Measurements from ENCODE around the gene TRIO. TPM values are rescaled to one million over a fixed set of nuclear protein-coding genes. Genes with fewer than 3 reads are reported as not detected.
"Not testable (repeated sequence)": the region's sequence is repeated elsewhere in the genome, so short reads cannot be mapped to it uniquely, and the experiment has no call there.

The TRIO gene
- total RNA-seq, 1 donor from 2014 or later = 95.6 TPM

- DNase-seq (ENCODE audit: low read depth in 2 of 2) = no peak
Measured at GRCh38 chr5:14528115-14528514, 385.0 kb downstream of the TRIO start.

GRCh38 chr5:14528926-14529325 lies 385.8 kb downstream of the TRIO start:
- DNase-seq (ENCODE audit: low read depth in 2 of 2) = no peak

- DNase-seq (ENCODE audit: low read depth in 2 of 2) = no peak
Measured at GRCh38 chr5:14531668-14532067, 388.5 kb downstream of the TRIO start.

GRCh38 chr5:14532180-14532579 lies 389.0 kb downstream of the TRIO start:
- DNase-seq (ENCODE audit: low read depth in 2 of 2) = no peak

- no peak for DNase-seq (ENCODE audit: low read depth in 2 of 2)
Measured at GRCh38 chr5:14534773-14535172, 391.6 kb downstream of the TRIO start.

- DNase-seq (ENCODE audit: low read depth in 2 of 2) = no peak
Measured at GRCh38 chr5:14545308-14545707, 402.2 kb downstream of the TRIO start.

GRCh38 chr5:14545862-14546261 lies 402.7 kb downstream of the TRIO start:
- no peak for DNase-seq (ENCODE audit: low read depth in 2 of 2)

GRCh38 chr5:14547666-14548065 lies 404.5 kb downstream of the TRIO start:
- no peak for DNase-seq (ENCODE audit: low read depth in 2 of 2)

GRCh38 chr5:14551211-14551610 lies 408.1 kb downstream of the TRIO start:
- DNase-seq (ENCODE audit: low read depth in 2 of 2) = no peak

GRCh38 chr5:14552017-14552416 lies 408.9 kb downstream of the TRIO start:
- DNase-seq (ENCODE audit: low read depth in 2 of 2) = no peak

GRCh38 chr5:14554288-14554687 lies 411.1 kb downstream of the TRIO start:
- DNase-seq (ENCODE audit: low read depth in 2 of 2) = not testable (repeated sequence)

- no peak for DNase-seq (ENCODE audit: low read depth in 2 of 2)
Measured at GRCh38 chr5:14556015-14556414, 412.9 kb downstream of the TRIO start.

- no peak for DNase-seq (ENCODE audit: low read depth in 2 of 2)
Measured at GRCh38 chr5:14557203-14557770, 414.1 kb downstream of the TRIO start.

GRCh38 chr5:14557791-14558415 lies 414.8 kb downstream of the TRIO start:
- no peak for DNase-seq (ENCODE audit: low read depth in 2 of 2)

Other genes starting within 250 kb of the TRIO start
- under 0.01 TPM in 2 replicates for gene DNAH5, start 198.7 kb upstream of the TRIO start, total RNA-seq

Data from lung microvascular endothelial cell (primary cell).